NCI-H748 (cell line): ENCODE results near the gene GALNT14.

Experiments used
- DNase-seq: peaks from one replicate; lab custom pipeline; 2025; ENCODE audit not compliant: unreplicated experiment; lab: John Stamatoyannopoulos, UW

GALNT14 gene

GRCh38 chr2:31058096-31059035, 79.9 kb downstream of the GALNT14 start:
- no peak for DNase-seq

- no peak for DNase-seq
These were observed 80.5 kb downstream of the GALNT14 start for GRCh38 chr2:31057691-31058090.

GRCh38 chr2:31055938-31056337, 82.3 kb downstream of the GALNT14 start:
- DNase-seq, result no peak

GRCh38 chr2:31054842-31055388, 83.3 kb downstream of the GALNT14 start:
- DNase-seq, result no peak

GRCh38 chr2:31053929-31054782, 84.1 kb downstream of the GALNT14 start:
- no peak for DNase-seq

GRCh38 chr2:31052284-31052683, 86.0 kb downstream of the GALNT14 start:
- no peak for DNase-seq

- DNase-seq, result no peak
These were observed 86.7 kb downstream of the GALNT14 start for GRCh38 chr2:31051258-31052140.

GRCh38 chr2:31049916-31050588, 88.2 kb downstream of the GALNT14 start:
- DNase-seq, result no peak

GRCh38 chr2:31049264-31049663, 89.0 kb downstream of the GALNT14 start:
- DNase-seq, result no peak

- DNase-seq, result no peak
These were observed 90.6 kb downstream of the GALNT14 start for GRCh38 chr2:31047599-31047998.

- DNase-seq, result no peak
These were observed 99.9 kb downstream of the GALNT14 start for GRCh38 chr2:31038385-31038784.

GRCh38 chr2:31037058-31037457, 101.2 kb downstream of the GALNT14 start:
- no peak for DNase-seq

GRCh38 chr2:31033032-31033431, 105.2 kb downstream of the GALNT14 start:
- DNase-seq, result no peak

GRCh38 chr2:31032475-31032874, 105.8 kb downstream of the GALNT14 start:
- DNase-seq, result no peak

GRCh38 chr2:31031132-31031706, 107.0 kb downstream of the GALNT14 start:
- no peak for DNase-seq

GRCh38 chr2:31028417-31028816, 109.8 kb downstream of the GALNT14 start:
- DNase-seq, result no peak

GRCh38 chr2:31027549-31027948, 110.7 kb downstream of the GALNT14 start:
- DNase-seq, result no peak

GRCh38 chr2:31023541-31023940, 114.7 kb downstream of the GALNT14 start:
- no peak for DNase-seq

- DNase-seq, result no peak
These were observed 117.5 kb downstream of the GALNT14 start for GRCh38 chr2:31020713-31021112.

GRCh38 chr2:31018280-31018679, 120.0 kb downstream of the GALNT14 start:
- no peak for DNase-seq
